GM19193 (cell line): Measurements from ENCODE around the gene CARMIL3.

Experiments
- POLR2A ChIP-seq: IDR thresholded peaks from 4 replicates; pipeline ENCODE4 v1.6.1; 2011; ENCODE audit not compliant: insufficient read depth, insufficient read length; ENCODE audit errors: extremely low read depth

The CARMIL3 gene

DNA sequence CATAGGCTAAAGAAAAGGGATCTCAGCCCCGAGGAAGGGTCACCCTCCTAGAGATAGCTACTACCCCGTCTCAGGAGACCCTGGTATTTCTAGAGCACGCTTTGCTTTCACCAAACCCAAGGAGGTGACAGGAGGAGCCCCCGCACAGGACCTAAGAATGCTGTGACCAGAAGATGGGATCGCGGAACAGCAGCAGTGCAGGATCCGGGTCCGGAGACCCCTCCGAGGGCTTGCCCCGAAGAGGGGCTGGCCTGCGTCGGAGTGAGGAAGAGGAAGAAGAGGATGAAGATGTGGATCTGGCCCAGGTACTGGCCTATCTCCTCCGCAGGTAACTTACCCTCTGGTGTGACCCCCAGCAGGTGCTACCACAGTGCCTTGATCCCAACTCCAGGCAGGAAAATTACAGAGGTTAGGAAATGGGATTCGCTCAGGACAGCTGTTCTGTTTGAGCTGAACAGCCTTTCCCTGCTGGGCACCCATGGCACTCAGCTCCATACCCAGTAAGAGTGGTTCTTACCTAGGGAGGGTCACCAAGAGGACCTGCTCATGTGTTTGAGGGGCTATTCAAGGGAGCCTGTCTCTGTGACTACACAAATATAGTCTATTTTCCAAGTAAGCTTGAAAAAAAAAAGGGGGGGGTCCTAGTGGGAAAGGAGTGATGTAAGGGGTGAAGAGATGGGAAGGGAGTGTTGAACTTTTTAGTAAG is 63.8 kb downstream of the CARMIL3 start:
- no peak for TF ChIP-seq POLR2A

- TF ChIP-seq POLR2A = no peak
These were observed 64.5 kb downstream of the CARMIL3 start for GRCh38 chr14:24116128-24116814.

DNA sequence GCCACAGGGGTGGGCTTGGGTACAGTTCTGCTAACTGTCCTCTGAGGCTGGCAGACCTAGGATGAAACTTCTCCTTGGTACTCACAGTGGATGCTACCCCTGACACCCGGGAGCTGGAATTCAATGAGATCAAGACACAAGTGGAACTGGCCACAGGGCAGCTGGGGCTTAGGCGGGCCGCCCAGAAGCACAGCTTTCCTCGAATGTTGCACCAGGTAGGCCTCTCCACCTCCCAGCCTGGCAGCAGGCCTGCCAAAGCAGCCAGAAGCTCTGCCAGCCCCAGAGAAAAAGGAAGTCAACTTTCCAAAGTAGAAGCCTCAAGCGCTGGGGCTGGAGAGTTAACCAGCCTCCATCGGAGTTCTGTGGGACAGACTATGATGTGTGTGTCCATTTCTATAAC is 65.4 kb downstream of the CARMIL3 start:
- TF ChIP-seq POLR2A = no peak
